Measurements from ENCODE around the gene AIFM2.
"Not testable (repeated sequence)": the region's sequence is repeated elsewhere in the genome, so short reads cannot be mapped to it uniquely, and the experiment has no call there.

Gene AIFM2

DNA sequence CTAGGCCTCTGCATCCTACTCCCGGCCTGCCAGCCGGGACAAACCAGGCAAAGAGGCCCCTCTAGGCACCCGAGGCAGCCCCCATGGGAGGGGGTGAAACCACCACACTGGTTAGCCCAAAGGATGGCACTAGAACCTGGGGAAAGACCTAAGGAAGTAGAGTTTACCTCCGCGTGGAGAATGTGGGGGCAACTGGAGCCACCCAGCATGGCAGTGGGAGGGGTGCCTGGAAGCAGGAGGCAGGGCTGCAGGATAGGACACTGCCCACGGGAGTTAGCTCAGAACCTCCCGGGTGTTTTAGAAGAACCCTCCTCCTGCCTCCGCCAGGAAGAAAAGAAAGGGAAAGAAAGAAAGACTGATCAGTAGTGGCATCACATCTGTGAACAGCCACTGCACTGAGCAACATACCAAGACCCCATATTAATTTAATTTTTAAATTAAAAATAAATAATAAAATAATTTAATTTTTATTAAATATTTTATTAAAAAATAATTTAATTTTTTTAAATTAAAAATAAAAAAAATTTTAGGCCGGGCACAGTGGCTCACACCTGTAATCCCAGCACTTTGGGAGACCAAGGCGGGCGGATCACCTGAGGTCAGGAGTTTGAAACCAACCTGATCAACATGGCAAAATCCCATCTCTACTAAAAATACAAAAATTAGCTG lies 11.2 kb downstream of the AIFM2 start:
- no peak for DNase-seq

GRCh38 chr10:70120417-70120816 lies 12.2 kb downstream of the AIFM2 start:
- no peak for DNase-seq

- no peak for DNase-seq
Measured at GRCh38 chr10:70119623-70120022, 13.0 kb downstream of the AIFM2 start.

GRCh38 chr10:70119197-70119596 lies 13.4 kb downstream of the AIFM2 start:
- no peak for DNase-seq

- DNase-seq = no peak
Measured at GRCh38 chr10:70118196-70118595, 14.4 kb downstream of the AIFM2 start.

GRCh38 chr10:70117646-70118045 lies 15.0 kb downstream of the AIFM2 start:
- DNase-seq = no peak

DNA sequence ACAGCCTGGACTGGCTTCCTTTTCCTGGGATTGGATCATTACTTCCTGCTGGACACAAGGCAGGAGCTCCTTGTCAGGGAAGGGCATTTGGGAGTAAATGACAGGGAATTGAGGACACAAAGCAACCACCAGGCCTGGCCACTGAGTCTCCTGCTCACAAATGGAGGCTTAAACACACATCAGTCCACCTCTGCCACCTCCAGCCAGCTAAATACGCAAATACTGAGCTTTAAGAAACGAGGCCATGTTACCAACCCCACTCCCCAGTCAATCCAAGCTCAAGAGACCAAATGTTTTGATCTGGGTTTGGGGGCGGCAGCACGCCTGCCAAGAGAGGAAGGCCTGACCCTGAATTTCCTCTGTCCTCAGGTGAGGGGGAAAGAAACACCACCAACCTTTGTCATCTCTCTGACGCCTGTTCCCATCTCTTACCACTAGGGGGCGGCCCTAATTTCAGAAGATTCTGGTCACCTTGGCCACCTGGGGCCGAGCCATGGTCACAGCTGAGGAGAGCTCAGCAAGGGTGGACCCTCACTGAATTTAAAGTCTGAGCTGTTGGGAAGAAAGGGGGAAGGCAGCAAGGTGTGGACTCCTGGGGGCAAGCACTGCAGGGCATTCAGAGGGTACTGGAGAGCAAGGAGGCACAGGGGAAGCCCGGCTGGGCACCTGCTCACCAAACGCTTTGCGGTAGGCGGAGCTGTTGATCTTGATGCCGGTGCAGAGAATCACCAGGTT lies 16.5 kb downstream of the AIFM2 start:
- peak; percentile 49 for DNase-seq

DNA sequence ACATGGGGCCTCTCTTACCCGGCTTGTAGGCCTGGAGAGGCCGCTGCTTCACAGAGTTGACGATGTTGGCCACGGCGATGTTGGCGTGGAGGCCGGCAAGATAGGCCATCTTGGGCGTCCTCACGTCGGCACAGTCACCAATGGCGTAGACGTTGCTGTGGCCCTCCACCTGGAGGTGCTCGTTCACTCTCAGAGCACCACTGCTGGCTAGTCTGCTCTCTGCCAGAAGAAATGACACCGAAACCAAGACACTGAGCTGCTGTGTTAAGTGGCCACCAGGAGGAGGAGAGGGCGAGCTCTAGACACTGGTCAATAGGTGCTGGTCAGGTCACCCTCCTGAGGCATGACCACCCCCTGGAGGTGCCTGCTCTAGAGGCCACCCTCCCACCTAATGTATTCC lies 17.7 kb downstream of the AIFM2 start:
- no peak for DNase-seq

DNA sequence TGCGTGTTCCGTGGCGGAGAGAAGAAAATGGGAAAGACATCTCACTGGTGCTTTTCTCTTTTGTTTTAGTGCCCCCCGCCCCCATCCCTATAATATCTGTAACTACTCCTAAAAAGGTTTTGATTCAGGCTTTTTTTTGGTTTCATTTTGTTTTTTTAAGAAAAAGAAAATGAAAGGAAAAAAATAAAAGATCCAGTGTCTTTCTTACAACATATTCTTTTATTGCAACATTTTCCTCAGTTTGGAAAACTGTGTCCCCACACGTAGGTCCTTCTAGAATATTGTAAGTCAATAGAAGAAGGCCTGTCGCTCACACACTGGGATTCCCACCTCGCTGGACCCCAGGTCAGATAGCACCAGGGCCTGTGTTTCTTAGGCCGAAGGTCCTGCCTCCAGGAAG lies 20.6 kb downstream of the AIFM2 start:
- DNase-seq = no peak

DNA sequence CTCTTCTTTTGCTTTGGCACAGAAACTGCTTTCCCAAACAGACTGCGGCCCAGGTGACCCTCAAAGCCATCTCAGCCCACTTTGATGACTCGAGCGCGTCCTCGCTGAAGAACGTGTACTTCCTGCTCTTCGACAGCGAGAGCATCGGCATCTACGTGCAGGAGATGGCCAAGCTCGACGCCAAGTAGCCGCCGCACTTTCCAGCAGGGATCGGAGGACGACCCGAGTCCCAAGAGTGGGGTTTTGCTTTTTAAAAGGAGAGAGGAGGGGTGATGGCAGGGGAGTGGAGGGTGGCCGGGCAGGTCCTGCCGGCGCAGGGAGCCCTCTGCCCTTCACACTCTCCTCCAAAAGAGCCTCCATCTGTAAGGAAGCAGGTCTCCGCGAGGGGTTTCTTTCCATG lies 21.1 kb downstream of the AIFM2 start:
- DNase-seq = no peak

DNA sequence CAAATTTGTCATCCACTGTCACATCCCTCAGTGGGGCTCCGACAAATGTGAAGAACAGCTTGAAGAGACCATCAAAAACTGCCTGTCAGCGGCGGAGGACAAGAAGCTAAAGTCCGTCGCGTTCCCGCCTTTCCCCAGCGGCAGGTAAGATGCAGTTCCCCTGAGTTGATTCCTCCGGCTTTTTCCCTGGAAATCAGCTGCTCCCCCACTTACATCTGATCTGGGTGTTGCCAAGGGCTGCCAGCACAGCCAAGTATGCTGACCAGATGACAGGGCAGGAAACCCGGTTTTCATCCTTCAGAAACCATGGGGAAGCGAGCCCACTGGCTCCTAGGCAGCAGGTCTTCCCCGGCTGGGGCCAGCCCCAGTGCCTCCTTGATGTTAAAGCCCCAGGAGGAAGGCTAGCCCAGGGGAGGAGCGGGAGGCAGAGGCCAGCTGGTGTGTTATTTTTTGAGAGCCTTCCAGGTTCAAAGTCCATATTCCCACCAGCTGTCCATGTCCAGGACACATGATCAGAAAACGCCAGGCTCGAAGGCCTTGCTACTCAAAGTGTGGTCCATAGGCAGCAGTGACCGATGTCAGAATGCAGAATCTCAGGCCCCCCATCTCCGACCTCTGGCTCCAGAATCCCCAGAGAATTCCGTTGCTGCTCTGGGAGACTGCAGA lies 23.4 kb downstream of the AIFM2 start:
- DNase-seq = no peak

- no peak for DNase-seq
Measured at GRCh38 chr10:70106958-70107791, 25.4 kb downstream of the AIFM2 start.

DNA sequence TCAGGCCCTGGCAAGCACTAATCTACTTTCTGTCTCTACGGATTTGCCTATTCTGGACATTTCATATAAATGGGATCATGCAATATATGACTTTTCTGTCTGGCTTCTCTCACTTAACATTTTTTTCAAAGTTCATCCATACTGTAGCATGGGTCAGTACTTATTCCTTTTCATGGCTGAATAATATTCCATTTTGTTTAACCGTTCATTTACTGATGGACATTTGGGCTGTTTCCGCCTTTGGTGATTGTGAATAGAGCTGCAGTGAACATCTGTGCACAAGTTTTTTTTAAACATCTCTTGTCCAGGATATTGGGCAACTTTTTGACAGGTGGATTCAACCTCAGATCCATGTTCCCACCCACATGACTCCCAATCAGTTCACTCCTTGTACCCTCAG lies 31.0 kb downstream of the AIFM2 start:
- DNase-seq = no peak

DNA sequence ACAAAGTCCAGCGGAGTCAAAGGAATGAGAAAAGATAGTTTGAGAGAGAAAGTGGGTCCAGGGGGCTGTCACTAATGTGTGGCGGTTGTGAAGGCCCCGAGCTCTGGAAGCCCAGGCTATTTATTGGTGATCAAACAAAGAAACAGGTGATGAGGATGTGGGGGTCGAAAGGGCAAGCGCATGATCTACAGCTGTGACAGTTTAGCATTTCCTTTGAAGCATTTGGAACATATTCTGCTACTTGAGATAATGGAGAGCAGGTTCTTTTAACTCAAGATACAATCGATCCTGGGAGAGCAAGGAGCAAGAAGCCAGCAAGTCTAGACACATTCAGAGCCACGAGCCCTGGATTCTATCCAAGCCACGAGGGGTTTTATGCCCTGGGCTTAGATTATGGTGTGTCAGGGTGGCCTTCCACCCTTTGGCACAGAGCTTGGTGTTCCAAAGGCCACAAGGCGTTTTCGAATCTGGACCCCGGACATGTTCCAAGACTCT lies 31.5 kb downstream of the AIFM2 start:
- not testable (repeated sequence) for DNase-seq

DNA sequence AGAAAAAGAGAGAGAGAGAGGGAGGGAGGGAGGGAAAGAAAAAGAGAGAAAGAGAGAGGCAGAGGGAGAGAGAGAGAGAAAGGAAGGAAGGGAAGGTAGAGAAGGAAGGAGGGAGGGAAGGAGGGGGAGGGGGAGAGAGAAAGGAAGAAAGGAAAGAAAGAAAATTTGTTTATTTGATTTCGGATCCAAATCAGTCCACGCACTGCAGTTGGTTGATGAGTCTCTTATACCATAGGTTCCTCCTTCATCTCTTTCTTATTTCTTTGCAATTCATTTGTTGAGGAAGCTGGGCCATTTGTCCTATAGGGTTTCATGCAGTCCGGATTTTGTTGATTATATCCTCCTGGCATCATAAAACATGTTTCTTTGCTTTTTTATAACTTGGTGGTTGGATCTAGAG lies 34.4 kb downstream of the AIFM2 start:
- no peak for DNase-seq

DNA sequence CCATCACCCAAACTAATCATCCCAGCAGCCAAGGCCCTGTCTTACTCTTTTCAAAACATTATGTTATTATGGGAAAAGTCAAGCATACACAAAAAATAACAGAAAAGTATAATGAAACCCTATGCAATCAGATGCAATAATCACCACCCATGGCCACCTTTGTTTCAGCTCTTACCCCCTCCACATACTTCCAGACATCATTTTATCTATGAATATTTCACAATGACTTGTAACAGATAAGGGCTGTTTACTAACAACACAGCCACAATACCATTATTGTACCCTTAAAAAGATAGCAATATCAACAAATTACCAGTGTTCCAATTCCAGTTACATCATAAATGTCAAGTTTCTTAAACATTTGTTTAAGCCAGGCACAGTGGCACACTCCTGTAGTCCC lies 35.2 kb downstream of the AIFM2 start:
- no peak for DNase-seq

DNA sequence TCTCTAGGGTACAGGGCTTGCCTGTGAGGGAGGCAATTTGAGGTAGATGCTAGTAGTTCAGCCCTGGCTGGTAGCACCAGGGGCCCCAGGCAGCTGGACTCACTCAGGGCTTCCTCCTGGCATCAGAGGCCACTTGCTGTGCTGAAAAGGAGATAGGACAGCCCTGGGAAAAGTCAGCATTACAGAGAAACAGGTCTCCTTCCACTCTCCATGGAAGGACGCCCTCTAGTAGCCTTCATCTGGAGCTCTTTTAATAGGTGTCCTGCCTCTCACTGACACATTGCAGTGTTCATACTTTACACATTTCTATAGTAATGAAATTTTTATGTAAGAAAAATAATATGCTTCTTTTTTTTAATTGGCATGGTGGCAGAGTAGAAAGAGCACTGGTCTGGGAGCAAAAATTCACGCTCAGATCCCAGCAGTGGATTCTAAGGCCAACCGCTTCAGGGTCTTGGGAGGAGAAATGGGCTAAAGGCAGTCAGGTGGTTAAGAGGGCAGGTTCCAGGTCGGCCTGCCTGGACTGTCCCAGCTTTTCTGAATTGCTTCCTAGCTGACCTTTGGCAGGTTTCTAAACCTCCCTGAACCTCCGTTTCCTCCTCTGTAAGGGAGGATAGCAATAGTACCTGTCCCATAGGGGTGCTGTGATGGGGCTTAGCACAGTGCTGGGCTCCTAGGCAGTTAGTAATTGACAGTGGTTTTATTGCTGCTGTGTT lies 35.8 kb downstream of the AIFM2 start:
- DNase-seq = no peak

GRCh38 chr10:70096016-70096704 lies 36.5 kb downstream of the AIFM2 start:
- no peak for DNase-seq

GRCh38 chr10:70094250-70094649 lies 38.4 kb downstream of the AIFM2 start:
- no peak for DNase-seq

GRCh38 chr10:70093335-70093944 lies 39.2 kb downstream of the AIFM2 start:
- DNase-seq = no peak

GRCh38 chr10:70092389-70092718 lies 40.3 kb downstream of the AIFM2 start:
- no peak for DNase-seq

Data from effector CD4-positive, alpha-beta T cell (primary cell).